ENCODE measurements around the gene NOX5.

Gene NOX5

GRCh38 chr15:69074843-69075224, 60.3 kb downstream of the NOX5 start:
- DNase-seq (ENCODE audit: extremely low spot score, insufficient read length, low read depth) (no peak), FAIRE-seq (no peak)

DNA sequence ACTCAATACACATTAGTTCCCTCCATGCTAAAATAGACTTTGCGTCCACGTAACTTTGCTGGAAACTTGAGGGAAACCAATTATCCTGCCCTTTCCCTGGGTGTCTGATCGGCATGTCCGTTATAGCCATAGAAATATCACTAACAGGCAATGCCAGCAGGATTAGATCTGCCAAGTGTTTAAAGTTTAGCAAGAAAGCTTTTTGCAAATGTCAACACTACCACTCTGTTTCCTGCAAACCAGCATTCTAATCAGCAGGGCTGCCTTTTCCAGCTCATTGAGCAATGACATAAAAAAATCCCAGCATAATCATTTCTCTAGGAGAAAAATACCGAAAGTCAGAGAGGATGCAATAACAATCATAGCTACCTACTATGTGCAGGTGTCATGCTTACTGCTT, 60.9 kb downstream of the NOX5 start:
- DNase-seq (ENCODE audit: extremely low spot score, insufficient read length, low read depth) (no peak), FAIRE-seq (no peak)

DNA sequence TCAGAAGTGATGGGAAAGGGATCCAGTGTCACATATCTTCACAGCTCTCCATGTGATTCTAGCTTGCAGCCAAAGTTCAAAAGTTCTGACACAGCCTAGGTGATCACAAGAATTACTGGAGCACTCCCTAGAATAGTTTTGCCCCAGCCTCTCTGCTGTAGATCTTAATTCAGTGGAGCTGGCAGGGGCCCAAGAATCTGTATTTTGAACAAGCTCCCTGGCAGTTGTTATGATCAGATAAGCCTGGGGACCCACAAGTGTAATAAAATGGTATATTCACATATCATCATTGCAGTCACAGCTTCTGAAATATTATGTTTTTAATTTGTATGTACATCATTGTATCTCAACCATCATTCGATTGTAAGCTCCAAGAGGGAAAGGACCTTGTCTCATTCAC, 62.3 kb downstream of the NOX5 start:
- FAIRE-seq: no peak
- no peak for DNase-seq (ENCODE audit: extremely low spot score, insufficient read length, low read depth)

DNA sequence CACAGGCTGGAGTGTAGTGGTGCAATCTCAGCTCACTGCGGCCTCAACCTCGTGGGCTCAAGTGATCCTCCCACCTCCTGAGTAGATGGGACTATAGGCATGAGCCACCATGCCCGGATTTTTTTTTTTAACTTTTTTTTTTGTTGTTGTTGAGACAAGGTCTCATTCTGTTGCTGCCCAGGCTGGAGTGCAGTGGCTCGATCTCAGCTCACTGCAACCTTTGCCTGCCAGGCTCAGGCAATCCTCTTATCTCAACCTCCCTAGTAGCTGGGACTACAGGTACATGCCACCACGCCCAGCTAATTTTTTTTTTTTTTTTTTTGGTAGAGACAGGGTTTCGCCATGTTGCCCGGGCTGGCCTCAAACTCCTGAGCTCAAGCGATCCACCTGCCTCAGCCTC, 64.1 kb downstream of the NOX5 start:
- DNase-seq (ENCODE audit: extremely low spot score, insufficient read length, low read depth) (no peak), FAIRE-seq (no peak)

DNA sequence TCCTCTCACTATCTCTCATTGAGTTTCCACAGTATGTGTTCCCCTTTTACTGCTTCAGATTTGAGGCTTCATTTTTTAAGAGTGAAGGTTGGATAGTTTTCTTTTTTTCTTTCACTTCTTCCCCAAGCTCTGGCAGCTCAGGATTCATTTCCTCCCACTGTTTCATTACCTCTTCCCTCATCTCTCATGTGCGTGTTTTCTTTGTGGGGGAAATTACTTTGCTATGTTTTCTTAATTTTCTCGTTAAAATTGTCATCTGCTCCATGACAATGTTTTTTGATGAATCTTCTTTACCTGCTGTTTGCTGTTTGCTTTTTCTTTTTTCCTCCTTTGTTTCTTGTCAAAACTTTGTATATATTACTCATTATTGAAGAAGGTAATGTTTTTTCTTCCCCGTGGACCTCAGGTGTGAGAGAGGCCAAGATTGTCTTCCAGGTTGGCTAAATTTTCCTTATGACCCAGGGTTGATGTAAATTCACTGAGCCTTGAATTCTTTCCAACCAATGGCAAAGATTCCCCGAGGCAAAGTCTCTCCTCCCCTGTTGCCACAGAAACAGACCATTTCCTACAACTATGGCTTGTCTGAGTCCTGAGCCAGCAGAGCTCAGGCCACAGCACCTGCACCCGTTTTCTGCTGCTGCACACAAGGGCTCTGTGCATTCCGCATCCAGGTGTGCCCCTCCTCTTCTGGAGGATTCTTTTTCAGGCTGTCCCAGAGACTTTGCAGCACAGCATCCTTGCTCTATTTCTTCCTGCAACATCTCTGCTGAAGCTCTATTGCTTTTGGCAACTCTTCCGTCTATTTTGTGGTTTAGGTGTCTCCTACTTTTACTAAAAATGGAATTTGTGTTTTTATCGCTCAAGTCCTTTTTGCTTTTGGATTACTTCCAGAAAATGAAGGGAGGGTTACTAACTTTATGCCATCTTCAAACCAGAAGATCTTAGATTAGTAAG, 66.1 kb downstream of the NOX5 start:
- FAIRE-seq (no peak), DNase-seq (ENCODE audit: extremely low spot score, insufficient read length, low read depth) (no peak)

DNA sequence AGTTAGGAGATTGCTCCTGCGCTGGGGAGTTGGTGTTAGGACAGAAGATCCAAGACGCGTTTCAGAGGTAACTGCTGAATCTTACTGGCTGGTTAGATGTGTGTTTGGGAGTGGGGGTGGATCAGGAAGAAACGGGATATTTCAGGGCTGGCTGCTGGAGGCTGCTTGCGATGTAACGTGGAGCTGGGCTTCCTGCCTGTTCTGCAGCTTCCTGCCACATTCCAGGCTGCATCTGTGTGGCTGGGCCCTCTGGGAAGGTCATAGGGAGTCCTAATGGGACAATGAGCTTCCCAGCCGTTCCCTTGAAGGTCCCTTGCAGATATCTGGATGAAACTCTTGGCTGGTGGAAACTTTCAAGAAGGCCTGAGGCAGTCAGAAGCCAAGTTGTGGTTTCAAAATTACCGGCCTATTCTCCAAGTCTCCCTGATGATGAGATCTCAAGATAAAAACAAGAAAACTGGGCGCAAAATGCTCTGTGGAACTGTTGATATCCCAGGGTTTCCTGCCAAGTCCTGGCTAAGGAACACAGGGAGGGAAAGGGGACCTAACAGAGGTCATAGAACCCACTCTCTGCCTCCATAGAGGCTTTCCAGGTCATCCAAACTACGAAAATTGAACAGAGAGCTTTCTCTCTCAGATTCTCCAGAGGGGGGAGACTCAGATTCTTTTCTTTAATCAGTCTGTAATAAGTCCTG, 67.0 kb downstream of the NOX5 start:
- no peak for DNase-seq (ENCODE audit: extremely low spot score, insufficient read length, low read depth)
- no peak for FAIRE-seq

DNA sequence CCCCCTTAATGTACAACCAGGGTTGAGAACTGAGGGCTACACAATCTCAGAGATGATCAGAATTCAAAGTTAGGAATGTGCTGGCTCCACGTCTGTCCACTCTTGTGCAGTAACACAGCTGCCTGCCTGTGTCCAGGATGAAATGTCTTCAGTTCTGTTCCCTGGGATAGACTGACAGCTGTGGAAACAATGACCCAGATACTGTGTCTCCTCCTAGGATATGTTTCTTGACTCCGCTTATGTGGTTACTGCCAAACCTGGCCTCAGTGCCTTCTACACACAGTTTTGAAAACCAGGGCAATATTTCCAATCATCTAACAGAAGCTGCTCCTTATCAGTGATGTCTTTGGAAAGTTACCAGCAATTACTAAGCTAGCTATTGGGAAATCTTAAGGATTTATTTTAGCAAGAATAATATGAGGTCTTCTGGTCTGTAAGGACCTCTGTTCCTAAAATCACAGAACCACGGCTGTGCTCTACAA, 67.6 kb downstream of the NOX5 start:
- DNase-seq (ENCODE audit: extremely low spot score, insufficient read length, low read depth) (no peak), FAIRE-seq (no peak)

- DNase-seq (ENCODE audit: extremely low spot score, insufficient read length, low read depth): no peak
- no peak for FAIRE-seq
Measured at GRCh38 chr15:69082554-69082953, 68.1 kb downstream of the NOX5 start.

- DNase-seq (ENCODE audit: extremely low spot score, insufficient read length, low read depth) (no peak), FAIRE-seq (no peak)
Measured at GRCh38 chr15:69084404-69085030, 70.0 kb downstream of the NOX5 start.

DNA sequence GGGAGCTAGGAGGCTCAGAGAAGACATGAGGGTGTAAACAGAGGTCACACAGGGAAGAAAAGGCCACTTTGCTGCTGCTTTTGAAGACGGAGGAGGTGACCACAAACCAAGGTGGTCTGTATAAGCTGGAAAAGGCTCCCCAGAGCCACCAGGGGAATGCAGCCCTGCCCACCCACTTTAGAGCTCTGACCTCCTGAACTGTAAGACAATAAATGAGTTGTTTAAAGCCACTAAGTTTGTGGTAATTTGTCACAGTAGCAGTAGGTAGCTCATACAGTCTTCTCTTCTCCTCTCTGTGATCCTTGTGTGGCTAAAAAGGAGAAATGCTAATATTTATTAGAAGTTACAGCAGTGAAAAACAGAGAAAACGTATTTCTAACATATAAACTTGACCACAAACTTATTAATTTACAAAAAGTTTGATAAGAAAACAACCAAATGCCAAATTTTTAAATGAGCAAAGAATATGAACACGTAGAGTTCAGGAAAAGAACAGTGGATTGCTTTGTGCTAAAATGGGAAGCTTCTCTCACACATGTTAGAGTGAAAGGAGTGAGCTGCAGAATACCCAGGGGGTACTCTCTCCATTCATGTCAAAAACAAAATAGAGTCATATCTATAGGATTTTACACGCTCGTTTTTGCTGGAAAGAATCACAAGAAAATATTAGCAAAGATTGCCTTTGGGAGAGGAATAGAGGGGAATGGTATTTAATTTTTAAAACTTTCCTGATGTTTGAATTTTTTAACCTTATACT, 71.0 kb downstream of the NOX5 start:
- FAIRE-seq (no peak), DNase-seq (ENCODE audit: extremely low spot score, insufficient read length, low read depth) (no peak)

DNA sequence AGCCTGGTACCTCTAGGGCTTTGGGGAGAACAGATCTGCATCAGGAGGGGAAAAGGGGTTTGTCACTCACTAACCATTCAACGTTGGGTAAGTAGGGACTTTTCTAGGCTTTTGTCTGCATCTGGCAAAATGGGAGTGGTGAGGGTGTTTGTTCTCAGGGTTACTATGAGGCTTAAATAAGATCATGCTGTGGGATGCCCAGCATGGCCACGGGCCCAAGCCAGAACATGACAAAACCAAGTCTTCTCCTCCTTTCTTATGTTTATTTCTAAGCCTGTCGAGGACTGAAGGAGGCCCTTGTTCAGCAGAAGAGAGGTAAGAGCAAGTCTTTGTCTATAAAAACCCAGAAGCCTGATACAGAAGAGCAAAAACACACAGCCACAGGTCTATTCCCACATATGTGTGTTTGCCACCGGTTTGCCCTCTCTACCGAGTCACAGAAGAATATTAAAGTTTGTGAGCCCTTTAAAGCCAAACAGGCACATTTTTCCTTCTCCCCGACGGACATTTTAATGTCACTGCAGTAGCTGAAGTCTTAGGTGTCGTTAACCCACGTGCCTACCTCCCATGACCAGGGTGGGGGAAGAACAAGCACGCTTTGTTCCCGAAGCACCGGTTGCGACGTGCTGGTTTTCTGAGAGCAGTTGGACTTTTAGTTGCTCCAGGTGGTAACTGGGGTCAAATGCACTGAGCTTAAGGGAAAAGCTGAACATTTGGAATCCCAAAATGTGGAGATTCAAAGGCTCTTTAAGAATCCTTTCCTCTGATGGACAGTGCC, 72.1 kb downstream of the NOX5 start:
- DNase-seq (ENCODE audit: extremely low spot score, insufficient read length, low read depth): no peak
- no peak for FAIRE-seq

GRCh38 chr15:69087366-69087976, 73.0 kb downstream of the NOX5 start:
- DNase-seq (ENCODE audit: extremely low spot score, insufficient read length, low read depth) (no peak), FAIRE-seq (no peak)

GRCh38 chr15:69088300-69088965, 73.9 kb downstream of the NOX5 start:
- FAIRE-seq: no peak
- no peak for DNase-seq (ENCODE audit: extremely low spot score, insufficient read length, low read depth)

DNA sequence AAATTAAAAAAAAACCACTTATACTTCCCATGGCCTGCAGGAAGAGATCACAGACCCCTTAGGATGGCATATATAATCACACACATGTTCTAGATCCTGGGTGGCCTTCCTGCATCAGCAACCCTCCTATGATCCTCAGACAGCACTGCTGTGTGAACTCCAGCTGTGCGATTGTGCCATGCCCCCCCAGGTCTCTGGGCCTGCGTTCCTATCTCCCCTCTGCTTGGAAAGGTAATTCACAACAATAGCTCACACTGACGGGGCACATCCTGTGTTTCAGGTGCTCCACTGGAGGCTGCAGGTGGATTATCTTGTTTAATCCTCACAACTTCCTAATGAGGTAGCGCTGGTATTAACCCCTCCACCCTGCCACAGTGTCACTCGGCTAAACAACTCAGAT, 74.8 kb downstream of the NOX5 start:
- FAIRE-seq (no peak), DNase-seq (ENCODE audit: extremely low spot score, insufficient read length, low read depth) (no peak)

- no peak for DNase-seq (ENCODE audit: extremely low spot score, insufficient read length, low read depth)
- FAIRE-seq: no peak
Measured at GRCh38 chr15:69090197-69090948, 75.9 kb downstream of the NOX5 start.

- no peak for FAIRE-seq
- no peak for DNase-seq (ENCODE audit: extremely low spot score, insufficient read length, low read depth)
Measured at GRCh38 chr15:69091654-69092053, 77.2 kb downstream of the NOX5 start.

DNA sequence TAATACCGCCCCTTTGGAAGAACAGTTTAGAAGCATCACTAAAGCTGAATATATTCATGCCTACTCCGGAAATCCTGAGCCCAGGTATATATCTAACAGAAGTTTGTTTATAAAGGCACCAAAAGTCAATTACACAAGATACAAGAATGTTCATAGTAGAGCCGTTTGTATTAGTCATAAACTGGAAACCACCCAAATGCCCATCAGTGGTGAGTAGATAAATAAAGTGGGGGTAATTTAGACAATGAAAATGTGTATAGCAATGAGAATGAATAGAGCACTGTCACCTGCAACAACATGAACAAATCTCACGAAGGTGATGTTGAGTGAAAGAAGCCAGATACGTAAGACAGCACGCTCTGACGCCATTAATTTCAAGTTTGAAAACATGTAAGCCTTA, 77.7 kb downstream of the NOX5 start:
- FAIRE-seq: no peak
- no peak for DNase-seq (ENCODE audit: extremely low spot score, insufficient read length, low read depth)

- DNase-seq (ENCODE audit: extremely low spot score, insufficient read length, low read depth): no peak
- no peak for FAIRE-seq
Measured at GRCh38 chr15:69093127-69093526, 78.6 kb downstream of the NOX5 start.

All from GM18507 (cell line).